GM12878 (cell line): ENCODE results near the gene SPNS1. TPM values are rescaled to one million over a fixed set of nuclear protein-coding genes. Genes with fewer than 3 reads are reported as not detected.
A peak's percentile ranks its signal among the peaks of the same experiment; 100 is the strongest.

Source experiments
- ATAC-seq: fragments of 200-7000 bp; cut with Tn5 transposase; 3 replicates; pipeline ENCODE4 v1.9.1; 2020; ENCODE audit warnings: mild to moderate bottlenecking, moderate library complexity
- BruUV-seq: library from RNA; stranded (reverse); fragments of 400-500 nt; replicated peaks from 2 replicates; lab custom pipeline; 2021; lab: Mats Ljungman, UMichigan
- CTCF ChIA-PET: fragments of 300-600 bp; sonication (Branson Sonifier 250); formaldehyde crosslinking; extraction: SDS; loops from one replicate; lab custom pipeline; 2021; ENCODE audit warnings: inconsistent platforms; lab: Yijun Ruan, JAX
- POLR2A ChIA-PET: fragments of 350-600 bp; formaldehyde crosslinking; extraction: SDS; loops from one replicate; lab custom pipeline; 2021; ENCODE audit warnings: inconsistent platforms; lab: Charles Lee
- RAD21 ChIA-PET: fragments of 300-600 bp; sonication (Branson Sonifier 250); formaldehyde crosslinking; loops from one replicate; lab custom pipeline; 2023; ENCODE audit warnings: antibody characterized with exemption; ENCODE audit not compliant: unreplicated experiment; lab: Charles Lee
- SMC1A ChIA-PET: fragments of 300-600 bp; sonication (Branson Sonifier 250); formaldehyde crosslinking; loops from one replicate; lab custom pipeline; 2023; ENCODE audit not compliant: unreplicated experiment, uncharacterized antibody; lab: Charles Lee
- DNase-seq: peaks from one replicate; pipeline ENCODE4 v3.0.0-alpha.2; 2011; ENCODE audit warnings: low read depth, low spot score
- FAIRE-seq: peaks from 3 replicates; lab custom pipeline; 2011; peaks lifted over from hg19 to GRCh38; lab: Jason Lieb, UNC
- H2AFZ ChIP-seq: 2 replicates; pipeline ENCODE4 v1.6.0; 2011; ENCODE audit warnings: low read depth, low read length, control low read depth; ENCODE audit not compliant: control insufficient read depth
- H3K27ac ChIP-seq: 2 replicates; pipeline ENCODE4 v1.5.1; 2011; ENCODE audit warnings: control low read depth; ENCODE audit not compliant: control insufficient read depth, insufficient read depth
- H3K27me3 ChIP-seq, 2 experiments: replicated peaks in 1 of 2; 2 replicates each; pipeline versions ENCODE4 v1.6.0 to v1.6.1; 2011; ENCODE audit warnings: low read length in 1 of 2; ENCODE audit not compliant: control insufficient read depth in 2 of 2, insufficient read depth in 2 of 2
- H3K36me3 ChIP-seq, 2 experiments: 2 replicates each; pipeline ENCODE4 v1.5.1; 2011; ENCODE audit warnings: low read length in 1 of 2; ENCODE audit not compliant: control insufficient read depth in 2 of 2, insufficient read depth in 2 of 2
- H3K4me1 ChIP-seq: 2 replicates; pipeline ENCODE4 v1.6.1; 2011; ENCODE audit warnings: mild to moderate bottlenecking, low read length, moderate library complexity, mixed read lengths; ENCODE audit not compliant: control insufficient read depth, insufficient read depth
- H3K4me2 ChIP-seq: 2 replicates; pipeline ENCODE4 v1.6.0; 2011; ENCODE audit warnings: control low read depth; ENCODE audit not compliant: control insufficient read depth, insufficient read depth
- H3K4me3 ChIP-seq: fragments of 200-600 bp; sonication (generic); 2 replicates; pipeline ENCODE4 v1.5.1; 2016
- H3K79me2 ChIP-seq: 2 replicates; pipeline ENCODE4 v1.6.0; 2011; ENCODE audit warnings: low read length; ENCODE audit not compliant: control insufficient read depth, insufficient read depth
- H3K9ac ChIP-seq: 2 replicates; pipeline ENCODE4 v1.8.0; 2011; ENCODE audit warnings: low read length, control low read depth, mixed read lengths; ENCODE audit not compliant: control insufficient read depth, insufficient read depth
- H3K9me3 ChIP-seq: replicated peaks from 3 replicates; pipeline ENCODE4 v1.5.1; 2011; ENCODE audit warnings: mild to moderate bottlenecking, low read length; ENCODE audit not compliant: control insufficient read depth, insufficient read depth
- H4K20me1 ChIP-seq: 2 replicates; pipeline ENCODE4 v1.6.0; 2011; ENCODE audit not compliant: control insufficient read depth, insufficient read depth
- BCL11A ChIP-seq: IDR thresholded peaks from 2 replicates; pipeline ENCODE4 v1.6.1; 2011; ENCODE audit warnings: low read depth, low read length
- BHLHE40 ChIP-seq, 2 experiments: fragments of 450-650 bp in 1 of 2; IDR thresholded peaks; 2 replicates each; pipeline ENCODE4 v1.6.1; 2011 to 2017; ENCODE audit warnings: low read depth in 2 of 2, borderline replicate concordance in 1 of 2, improper control_type of control experiment in 1 of 2, low read length in 1 of 2, mild to moderate bottlenecking in 1 of 2
- BMI1 ChIP-seq: fragments of 450-650 bp; IDR thresholded peaks from 2 replicates; pipeline ENCODE4 v1.6.1; 2016; ENCODE audit warnings: mild to moderate bottlenecking, moderate library complexity, borderline replicate concordance
- BRCA1 ChIP-seq: IDR thresholded peaks from 2 replicates; pipeline ENCODE4 v1.6.1; 2011; ENCODE audit warnings: low read depth, low read length, improper control_type of control experiment
- CHD2 ChIP-seq: IDR thresholded peaks from 2 replicates; pipeline ENCODE4 v1.6.1; 2011; ENCODE audit warnings: low read depth, low read length, improper control_type of control experiment, borderline replicate concordance
- CREB1 ChIP-seq: IDR thresholded peaks from 2 replicates; pipeline ENCODE4 v1.6.1; 2012; ENCODE audit warnings: low read depth, mild to moderate bottlenecking, inconsistent platforms
- DPF2 ChIP-seq: fragments of 450-650 bp; IDR thresholded peaks from 2 replicates; pipeline ENCODE4 v1.6.1; 2017; ENCODE audit warnings: mild to moderate bottlenecking
- EED ChIP-seq: sonication (generic); IDR thresholded peaks from 2 replicates; pipeline ENCODE4 v1.6.1; 2016; ENCODE audit warnings: antibody characterized with exemption, low read depth
- ETV6 ChIP-seq, 2 experiments: fragments of 450-650 bp in 1 of 2; IDR thresholded peaks in 1 of 2; conservative IDR thresholded peaks in 1 of 2; 2 replicates each; pipeline ENCODE4 v1.6.1; 2014; ENCODE audit warnings: antibody characterized with exemption in 1 of 2, borderline replicate concordance in 1 of 2, low read depth in 1 of 2, mild to moderate bottlenecking in 1 of 2, moderate library complexity in 1 of 2
- FOXM1 ChIP-seq: IDR thresholded peaks from 2 replicates; pipeline ENCODE4 v1.6.1; 2012; ENCODE audit warnings: low read depth, mild to moderate bottlenecking, inconsistent platforms, low read length, moderate library complexity
- GATAD2B ChIP-seq: fragments of 450-650 bp; conservative IDR thresholded peaks from 2 replicates; pipeline ENCODE4 v1.6.1; 2017; ENCODE audit warnings: low read depth, mild to moderate bottlenecking, moderate library complexity
- IRF4 ChIP-seq: IDR thresholded peaks from 2 replicates; pipeline ENCODE4 v1.6.1; 2011; ENCODE audit warnings: low read depth, low read length
- JUNB ChIP-seq: IDR thresholded peaks from 2 replicates; pipeline ENCODE4 v1.6.1; 2016; ENCODE audit warnings: antibody characterized with exemption, mild to moderate bottlenecking
- JUND ChIP-seq: IDR thresholded peaks from 2 replicates; pipeline ENCODE4 v1.6.1; 2012; ENCODE audit warnings: low read depth, mild to moderate bottlenecking, low read length, improper control_type of control experiment, moderate library complexity
- MEF2B ChIP-seq: fragments of 450-650 bp; IDR thresholded peaks from 2 replicates; pipeline ENCODE4 v1.6.1; 2018; ENCODE audit warnings: mild to moderate bottlenecking, moderate library complexity; ENCODE audit not compliant: partially characterized antibody, poor library complexity, severe bottlenecking
- NBN ChIP-seq: fragments of 450-650 bp; IDR thresholded peaks from 2 replicates; pipeline ENCODE4 v1.6.1; 2016
- NRF1 ChIP-seq: conservative IDR thresholded peaks from 2 replicates; pipeline ENCODE4 v1.6.1; 2011; ENCODE audit warnings: mild to moderate bottlenecking, low read depth, low read length, improper control_type of control experiment
- PAX5 ChIP-seq: IDR thresholded peaks from 2 replicates; pipeline ENCODE4 v1.6.1; 2011; ENCODE audit warnings: low read depth, low read length, borderline replicate concordance
- RELA ChIP-seq: fragments of 450-650 bp; IDR thresholded peaks from 2 replicates; pipeline ENCODE4 v1.8.0; 2014; ENCODE audit warnings: borderline replicate concordance; ENCODE audit not compliant: partially characterized antibody
- SIN3A ChIP-seq: IDR thresholded peaks from 2 replicates; pipeline ENCODE4 v1.6.1; 2012; ENCODE audit warnings: low read depth, low read length, improper control_type of control experiment
- SMARCA5 ChIP-seq: fragments of 450-650 bp; IDR thresholded peaks from 2 replicates; pipeline ENCODE4 v1.6.1; 2017; ENCODE audit warnings: mild to moderate bottlenecking
- SP1 ChIP-seq: IDR thresholded peaks from one replicate; pipeline ENCODE4 v1.6.1; 2011; ENCODE audit warnings: low read depth, low read length
- YY1 ChIP-seq: IDR thresholded peaks from 2 replicates; pipeline ENCODE4 v1.6.1; 2011; ENCODE audit warnings: low read depth, mild to moderate bottlenecking, low read length
- WGBS: methylation state at CpG from one replicate; pipeline ENCODE4 v1.1.6; 2016; ENCODE audit warnings: low lambda C conversion rate; ENCODE audit not compliant: insufficient replicate concordance, insufficient coverage; ENCODE audit errors: missing lambda C conversion rate; 5-methylcytosine and 5-hydroxymethylcytosine counted together
- in situ Hi-C: fragments of 300-500 bp; cut with MboI; formaldehyde crosslinking; loops from 9 replicates; pipeline ENCODE4 v1.14.3; 2018; ENCODE audit warnings: mixed read lengths
- intact Hi-C: fragments of 100-400 bp; cut with micrococcal nuclease; formaldehyde crosslinking; loops from one replicate; pipeline ENCODE4 v1.14.2; 2022; ENCODE audit not compliant: unreplicated experiment
- polyA plus RNA-seq, 11 experiments: library from polyadenylated mRNA; depleted of rRNA in 4 of 11; unstranded in 6 of 11; stranded (reverse) in 5 of 11; fragments of >200 nt; fragmentation: Nextera tagmentation in 4 of 11; fragmentation: Illumina TruSeq in 1 of 11; extraction: Ambion mirVana in 4 of 11; extraction: Trizol in 1 of 11; gene quantifications; 1 replicate in 1 of 11; 2 replicates in 10 of 11; pipeline versions ENCODE4 v1.2.1 to v1.2.3, GENCODE V29; 2011 to 2016; ENCODE audit warnings: inconsistent platforms in 2 of 11, missing spikeins in 2 of 11, low read depth in 1 of 11
- total RNA-seq, 4 experiments: library from RNA; depleted of rRNA in 3 of 4; stranded (reverse); fragments of >200 nt in 3 of 4; fragmentation: Illumina TruSeq in 1 of 4; extraction: Trizol in 1 of 4; gene quantifications; 2 replicates each; pipeline versions ENCODE4 v1.2.1 to v1.2.3, GENCODE V29; 2013 to 2021

The SPNS1 gene
- total and polyA plus RNA-seq, 10 of the 15 experiments (the other 5 are each of a cell fraction or from before 2014, with no cell fraction given): 0.16 to 37.6 (median 12.0) TPM

DNA sequence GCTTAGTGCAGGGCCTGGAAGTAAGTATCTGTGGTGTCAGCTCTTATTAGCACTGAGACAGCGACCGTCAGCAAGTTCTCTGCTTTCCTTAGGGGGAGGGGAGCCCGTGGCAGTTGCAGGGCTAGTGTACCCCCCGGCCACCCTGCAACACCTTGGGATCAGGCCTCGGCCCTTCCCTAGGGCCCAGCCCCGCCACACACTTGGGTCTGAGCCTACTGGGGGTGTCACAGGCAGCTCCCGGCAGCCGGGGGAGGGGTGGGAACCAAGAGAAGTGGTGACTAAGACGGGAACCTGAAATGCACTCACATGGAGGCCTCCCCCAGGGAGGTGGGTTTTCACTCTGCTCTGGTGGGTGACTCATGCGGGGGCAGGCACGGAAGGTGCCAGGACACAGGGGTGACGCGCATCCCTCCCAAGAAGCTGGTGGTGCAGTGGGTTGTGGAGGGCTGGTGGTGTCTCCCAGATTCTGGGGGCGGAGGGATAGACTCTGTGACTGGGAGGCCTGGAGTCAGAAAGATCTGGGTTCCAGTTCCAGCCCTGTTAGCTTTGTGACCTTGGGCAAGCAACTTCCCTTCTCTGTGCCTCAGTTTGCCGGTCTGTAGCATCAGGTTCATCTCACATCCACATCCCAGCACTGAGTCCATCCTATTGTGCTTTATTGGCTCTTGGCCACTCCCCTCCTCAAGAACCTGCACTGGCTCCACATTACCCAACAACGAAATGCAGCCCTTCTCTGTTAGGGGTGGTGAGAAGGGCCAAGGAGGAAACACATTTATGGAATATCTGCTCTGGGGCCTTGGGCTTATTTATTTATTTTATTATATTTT, 54.8 kb downstream of the SPNS1 start:
- RAD21 ChIA-PET: interaction anchor here (1.0 to 1.8 kb wide), 2 partner anchors 9 to 46 kb away, joined by 3 to 5 read pairs; no protein-coding TSS in a partner anchor
- Histone ChIP-seq H3K9me3 (no peaks in the 10 kb centered on the region), H2AFZ (peak overlapping the region; percentile 28), H3K9ac (no peak overlapping the region), H3K27me3 (peaks cover 0 to 3% of the 10 kb centered on the region in 2 experiments; a peak in 1 of 4 replicates), H3K4me1 (peaks cover 14% of the 10 kb centered on the region), H3K27ac (no peak overlapping the region), H3K36me3 (no peaks in the 10 kb centered on the region), H4K20me1 (no peaks in the 10 kb centered on the region), H3K4me3 (no peak overlapping the region), H3K4me2 (peak overlapping the region; percentile 59), H3K79me2 (no peaks in the 10 kb centered on the region)
- intact Hi-C loops: no loop called here
- POLR2A ChIA-PET: interaction anchor here (0.6 to 1.3 kb wide), 3 partner anchors 9 to 313 kb away, joined by 3 to 6 read pairs (median 4); no protein-coding TSS in a partner anchor
- SMC1A ChIA-PET: interaction anchor here (1.3 to 2.4 kb wide), 2 partner anchors 9 to 56 kb away, joined by 5 to 13 read pairs; no protein-coding TSS in a partner anchor
- WGBS: 4% methylated on average over 15 of the region's 16 CpGs
- in situ Hi-C loops: no loop called here
- no TSS peak for BruUV-seq
- FAIRE-seq: peak; percentile 78
- DNase-seq: no peak
- CTCF ChIA-PET: interaction anchor here (0.6 to 1.7 kb wide), 4 partner anchors 14 to 621 kb away, joined by 3 to 6 read pairs (median 4); no protein-coding TSS in a partner anchor
- peak; percentile 92 for ATAC-seq
- TF ChIP-seq ETV6 (conservative IDR thresholded peaks at IDR 0.05 in 1 of 2, IDR thresholded peaks at IDR 0.05 in 1 of 2; ENCODE audit: borderline replicate concordance in 1 of 2, low read depth in 1 of 2) (no peak), SP1 (peak; percentile 40), NBN (peak; percentile 42; the same call in 1 of the 2 replicates), NRF1 (no peak), BRCA1 (no peak), BCL11A (peak; percentile 59; the same call in 1 of the 2 replicates), BMI1 (no peak), DPF2 (peak; percentile 81), JUNB (peak; percentile 72), RELA (no peak), EED (peak; percentile 70; the same call in 1 of the 2 replicates), FOXM1 (no peak), CHD2 (peak; percentile 62; the same call in 1 of the 2 replicates), PAX5 (peak; percentile 68; the same call in 1 of the 2 replicates), BHLHE40 (IDR thresholded peaks at IDR 0.05; ENCODE audit: borderline replicate concordance in 1 of 2, low read depth in 2 of 2, low read length in 1 of 2) (peak; percentile 50 to 82; a peak in 2 of 4 replicates), SIN3A (no peak), SMARCA5 (peak; percentile 78), IRF4 (0 out of 2 replicates have a peak, but pooled peaks have one; percentile 36), CREB1 (peak; percentile 48; the same call in 1 of the 2 replicates), YY1 (0 out of 2 replicates have a peak, but pooled peaks have one; percentile 3), JUND (peak; percentile 30; the same call in 1 of the 2 replicates), GATAD2B (peak; percentile 87), MEF2B (peak; percentile 82)
